Neural progenitor cell (in vitro differentiated cells): ENCODE results near the gene TMEM178B. TPM values are rescaled to one million over a fixed set of nuclear protein-coding genes. Genes with fewer than 3 reads are reported as not detected.

Experiments
- DNase-seq: peaks from one replicate; pipeline ENCODE4 v3.0.0-alpha.2; 2016; ENCODE audit warnings: low spot score
- H2AFZ ChIP-seq: fragments of 200-600 bp; sonication (generic); replicated peaks from 2 replicates; pipeline ENCODE4 v1.6.1; 2016; ENCODE audit warnings: antibody characterized with exemption
- H3F3A ChIP-seq: fragments of 200-600 bp; sonication (generic); 2 replicates; pipeline ENCODE4 v1.6.1; 2016; ENCODE audit warnings: antibody characterized with exemption, low read depth
- H3K27ac ChIP-seq: fragments of 200-600 bp; sonication (generic); 2 replicates; pipeline ENCODE4 v1.5.1; 2016; ENCODE audit warnings: mild to moderate bottlenecking
- H3K27me3 ChIP-seq: fragments of 200-600 bp; sonication (generic); 2 replicates; pipeline ENCODE4 v1.6.1; 2016; ENCODE audit warnings: mild to moderate bottlenecking, moderate library complexity
- H3K36me3 ChIP-seq: fragments of 200-600 bp; sonication (generic); 2 replicates; pipeline ENCODE4 v1.5.1; 2016
- H3K4me1 ChIP-seq: fragments of 200-600 bp; sonication (generic); 2 replicates; pipeline ENCODE4 v1.6.1; 2016; ENCODE audit warnings: mixed run types
- H3K4me2 ChIP-seq: fragments of 200-600 bp; sonication (generic); 2 replicates; pipeline ENCODE4 v1.6.1; 2016
- H3K4me3 ChIP-seq: fragments of 200-600 bp; sonication (generic); 2 replicates; pipeline ENCODE4 v1.5.1; 2016
- H3K79me2 ChIP-seq: fragments of 200-600 bp; sonication (generic); 2 replicates; pipeline ENCODE4 v1.6.1; 2016; ENCODE audit warnings: low read depth
- H3K9ac ChIP-seq: fragments of 200-600 bp; sonication (generic); 2 replicates; pipeline ENCODE4 v1.6.1; 2016
- H3K9me3 ChIP-seq: fragments of 200-600 bp; sonication (generic); 2 replicates; pipeline ENCODE4 v1.5.1; 2016; ENCODE audit warnings: low read depth
- H4K20me1 ChIP-seq: fragments of 200-600 bp; sonication (generic); 2 replicates; pipeline ENCODE4 v1.6.1; 2016; ENCODE audit warnings: low read depth
- H3K27ac Mint-ChIP-seq: 3 replicates; pipeline ENCODE4 v1.8.0; 2021; ENCODE audit warnings: mixed read lengths
- H3K27me3 Mint-ChIP-seq: 2 replicates; pipeline ENCODE4 v1.8.0; 2022; ENCODE audit warnings: low read depth, mild to moderate bottlenecking, inconsistent platforms, moderate library complexity, mixed read lengths; ENCODE audit not compliant: insufficient read depth
- H3K36me3 Mint-ChIP-seq: 3 replicates; pipeline ENCODE4 v1.8.0; 2021; ENCODE audit warnings: mixed read lengths
- H3K4me1 Mint-ChIP-seq: 3 replicates; pipeline ENCODE4 v1.8.0; 2021; ENCODE audit warnings: mixed read lengths
- H3K4me3 Mint-ChIP-seq: 3 replicates; pipeline ENCODE4 v1.8.0; 2021; ENCODE audit warnings: mild to moderate bottlenecking, moderate library complexity, mixed read lengths
- H3K9me3 Mint-ChIP-seq: 3 replicates; pipeline ENCODE4 v1.8.0; 2020; ENCODE audit warnings: mixed read lengths
- CTCF ChIP-seq: fragments of 200-600 bp; sonication (generic); IDR thresholded peaks from 2 replicates; pipeline ENCODE4 v1.5.1; 2017; ENCODE audit warnings: antibody characterized with exemption, mild to moderate bottlenecking
- EZH2 ChIP-seq: fragments of 200-600 bp; sonication (generic); IDR thresholded peaks from 2 replicates; pipeline ENCODE4 v1.6.1; 2017; ENCODE audit warnings: antibody characterized with exemption, mild to moderate bottlenecking, moderate library complexity
- EZH2phosphoT487 ChIP-seq: fragments of 200-600 bp; sonication (generic); IDR thresholded peaks from 2 replicates; pipeline ENCODE4 v1.6.1; 2017; ENCODE audit warnings: antibody characterized with exemption
- total RNA-seq: library from RNA; depleted of rRNA; stranded (reverse); fragments of >200 nt; gene quantifications from 2 replicates; pipeline ENCODE4 v1.2.3, GENCODE V29; 2015; ENCODE audit warnings: low replicate concordance

TMEM178B gene
- total RNA-seq, 1 donor from 2014 or later = 2.9 TPM

GRCh38 chr7:141511316-141511675 lies 437.4 kb downstream of the TMEM178B start:
- Histone ChIP-seq H3K36me3 (no peaks in the 10 kb centered on the region), H3K9me3 (no peaks in the 10 kb centered on the region), H3K9ac (no peak overlapping the region), H3K4me3 (peak overlapping the region; percentile 42), H3K4me1 (peaks cover 5% of the 10 kb centered on the region), H3K4me2 (peak overlapping the region; percentile 83), H4K20me1 (no peaks in the 10 kb centered on the region), H2AFZ (peak overlapping the region; percentile 96), H3K27me3 (peaks cover 22% of the 10 kb centered on the region), H3F3A (no peaks in the 10 kb centered on the region), H3K27ac (no peak overlapping the region), H3K79me2 (no peaks in the 10 kb centered on the region)
- Mint-ChIP-seq H3K9me3 (peaks cover 8% of the 10 kb centered on the region), H3K27ac (no peak overlapping the region), H3K36me3 (no peaks in the 10 kb centered on the region), H3K4me3 (peak overlapping the region; percentile 47), H3K27me3 (peaks cover 5% of the 10 kb centered on the region), H3K4me1 (peaks cover 10% of the 10 kb centered on the region)
- DNase-seq = peak; percentile 27
- TF ChIP-seq EZH2 = no peak
- TF ChIP-seq CTCF = no peak
- no peak for TF ChIP-seq EZH2phosphoT487

- Mint-ChIP-seq H3K4me1 (peaks cover 10% of the 10 kb centered on the region), H3K9me3 (peaks cover 8% of the 10 kb centered on the region), H3K36me3 (no peaks in the 10 kb centered on the region), H3K27me3 (peaks cover 5% of the 10 kb centered on the region), H3K27ac (no peak overlapping the region), H3K4me3 (peak overlapping the region; percentile 77)
- no peak for TF ChIP-seq EZH2
- no peak for TF ChIP-seq EZH2phosphoT487
- TF ChIP-seq CTCF = no peak
- Histone ChIP-seq H2AFZ (peak overlapping the region; percentile 96), H3K9ac (no peak overlapping the region), H4K20me1 (no peaks in the 10 kb centered on the region), H3K79me2 (no peaks in the 10 kb centered on the region), H3K27me3 (peaks cover 22% of the 10 kb centered on the region), H3K27ac (no peak overlapping the region), H3K4me2 (peak overlapping the region; percentile 83), H3K4me3 (peak overlapping the region; percentile 42), H3K36me3 (no peaks in the 10 kb centered on the region), H3K9me3 (no peaks in the 10 kb centered on the region), H3K4me1 (peaks cover 5% of the 10 kb centered on the region), H3F3A (no peaks in the 10 kb centered on the region)
- peak; percentile 16 for DNase-seq
These were observed 438.0 kb downstream of the TMEM178B start for GRCh38 chr7:141511676-141512396.

- no peak overlapping the region for H3K27ac Mint-ChIP-seq
- no peak overlapping the region for H3K4me3 ChIP-seq
- H3K4me1 Mint-ChIP-seq = peaks cover 10% of the 10 kb centered on the region
These were observed 438.7 kb downstream of the TMEM178B start for GRCh38 chr7:141512597-141512996.

More at GRCh38 chr7:141512597-141512996, 438.7 kb downstream of the TMEM178B start:
- Mint-ChIP-seq H3K9me3 (peaks cover 8% of the 10 kb centered on the region), H3K27me3 (peaks cover 5% of the 10 kb centered on the region), H3K36me3 (no peaks in the 10 kb centered on the region), H3K4me3 (no peak overlapping the region)
- H4K20me1 ChIP-seq = no peaks in the 10 kb centered on the region
- H3K27ac ChIP-seq = no peak overlapping the region
- peaks cover 5% of the 10 kb centered on the region for H3K4me1 ChIP-seq
- H3K27me3 ChIP-seq = peaks cover 22% of the 10 kb centered on the region
- no peaks in the 10 kb centered on the region for H3K36me3 ChIP-seq
- no peaks in the 10 kb centered on the region for H3F3A ChIP-seq
- DNase-seq = no peak
- TF ChIP-seq CTCF (no peak), EZH2 (no peak), EZH2phosphoT487 (no peak)
- no peaks in the 10 kb centered on the region for H3K79me2 ChIP-seq
- H3K4me2 ChIP-seq = no peak overlapping the region
- no peak overlapping the region for H3K9ac ChIP-seq
- no peak overlapping the region for H2AFZ ChIP-seq
- H3K9me3 ChIP-seq = no peaks in the 10 kb centered on the region
